NK-92 treated with Interleukin-12 subunit alpha and Interleukin-12 subunit beta, amount 100 ng/mL, for 24 hours (cell line): ENCODE results near the gene SERPINA10.
"Not testable (repeated sequence)": the region's sequence is repeated elsewhere in the genome, so short reads cannot be mapped to it uniquely, and the experiment has no call there.

ENCODE experiments used
- DNase-seq: peaks from one replicate; lab custom pipeline; 2025; lab: John Stamatoyannopoulos, UW

Gene SERPINA10

GRCh38 chr14:94313991-94314655 is 21.1 kb upstream of the SERPINA10 start:
- DNase-seq: no peak

GRCh38 chr14:94312481-94313246 is 19.6 kb upstream of the SERPINA10 start:
- no peak for DNase-seq

- DNase-seq: no peak
Observed at GRCh38 chr14:94310248-94310647, 17.2 kb upstream of the SERPINA10 start.

GRCh38 chr14:94309721-94310120 is 16.7 kb upstream of the SERPINA10 start:
- DNase-seq: no peak

GRCh38 chr14:94307410-94307992 is 14.4 kb upstream of the SERPINA10 start:
- DNase-seq: no peak

- DNase-seq: no peak
Observed at GRCh38 chr14:94306047-94306978, 13.2 kb upstream of the SERPINA10 start.

GRCh38 chr14:94305620-94306019 is 12.6 kb upstream of the SERPINA10 start:
- DNase-seq: peak; percentile 52

- no peak for DNase-seq
Observed at GRCh38 chr14:94304243-94304642, 11.2 kb upstream of the SERPINA10 start.

- DNase-seq: no peak
Observed at GRCh38 chr14:94303111-94303510, 10.0 kb upstream of the SERPINA10 start.

GRCh38 chr14:94298130-94298529 is 5.1 kb upstream of the SERPINA10 start:
- no peak for DNase-seq

GRCh38 chr14:94296181-94296545 is 3.1 kb upstream of the SERPINA10 start:
- DNase-seq: not testable (repeated sequence)

GRCh38 chr14:94295360-94296180 is 2.5 kb upstream of the SERPINA10 start:
- no peak for DNase-seq

GRCh38 chr14:94293578-94293924 is 483 bp upstream of the SERPINA10 start:
- no peak for DNase-seq

GRCh38 chr14:94292526-94292871 is 569 bp downstream of the SERPINA10 start:
- no peak for DNase-seq

GRCh38 chr14:94291906-94292525 is 1.1 kb downstream of the SERPINA10 start:
- DNase-seq: no peak

GRCh38 chr14:94291159-94291905 is 1.7 kb downstream of the SERPINA10 start:
- DNase-seq: no peak

- DNase-seq: no peak
Observed at GRCh38 chr14:94290197-94290596, 2.9 kb downstream of the SERPINA10 start.

- DNase-seq: no peak
Observed at GRCh38 chr14:94288610-94289465, 4.2 kb downstream of the SERPINA10 start.

- no peak for DNase-seq
Observed at GRCh38 chr14:94285158-94285557, 7.9 kb downstream of the SERPINA10 start.
